ENCODE results near the gene G3BP2.
A peak's percentile ranks its signal among the peaks of the same experiment; 100 is the strongest.
"Not testable (repeated sequence)": the region's sequence is repeated elsewhere in the genome, so short reads cannot be mapped to it uniquely, and the experiment has no call there.

The G3BP2 gene

GRCh38 chr4:75673027-75673958 is at the start of gene G3BP2:
TSS of gene G3BP2 (minus strand) at chr4:75673411. CDS start at chr4:75662025, 11,386 bp downstream.
- peak; percentile 94 to 99 for DNase-seq

GRCh38 chr4:75722417-75722816 is 49.2 kb upstream of the G3BP2 start:
- no peak for DNase-seq

GRCh38 chr4:75718529-75718928 is 45.3 kb upstream of the G3BP2 start:
- no peak for DNase-seq

GRCh38 chr4:75717408-75717807 is 44.2 kb upstream of the G3BP2 start:
- DNase-seq: no peak

GRCh38 chr4:75716054-75716453 is 42.8 kb upstream of the G3BP2 start:
- not testable (repeated sequence) for DNase-seq

GRCh38 chr4:75715105-75715799 is 42.0 kb upstream of the G3BP2 start:
- DNase-seq: no peak

GRCh38 chr4:75714704-75715103 is 41.5 kb upstream of the G3BP2 start:
- no peak for DNase-seq

GRCh38 chr4:75714011-75714410 is 40.8 kb upstream of the G3BP2 start:
- no peak for DNase-seq

GRCh38 chr4:75710246-75710645 is 37.0 kb upstream of the G3BP2 start:
- no peak for DNase-seq

GRCh38 chr4:75708218-75708691 is 35.0 kb upstream of the G3BP2 start:
- DNase-seq: no peak

GRCh38 chr4:75705198-75705977 is 32.2 kb upstream of the G3BP2 start:
- DNase-seq: no peak

GRCh38 chr4:75702919-75703411 is 29.8 kb upstream of the G3BP2 start:
- DNase-seq: no peak

- no peak for DNase-seq
Observed at GRCh38 chr4:75699299-75699698, 26.1 kb upstream of the G3BP2 start.

GRCh38 chr4:75698963-75699228 is 25.7 kb upstream of the G3BP2 start:
- DNase-seq: no peak

GRCh38 chr4:75698162-75698962 is 25.2 kb upstream of the G3BP2 start:
- no peak for DNase-seq

- no peak for DNase-seq
Observed at GRCh38 chr4:75696581-75696980, 23.4 kb upstream of the G3BP2 start.

- DNase-seq: no peak
Observed at GRCh38 chr4:75696071-75696470, 22.9 kb upstream of the G3BP2 start.

- DNase-seq: not testable (repeated sequence)
Observed at GRCh38 chr4:75692066-75692465, 18.9 kb upstream of the G3BP2 start.

GRCh38 chr4:75687125-75687524 is 13.9 kb upstream of the G3BP2 start:
- DNase-seq: not testable (repeated sequence)

GRCh38 chr4:75686346-75686745 is 13.1 kb upstream of the G3BP2 start:
- DNase-seq: no peak

- no peak for DNase-seq
Observed at GRCh38 chr4:75685546-75686189, 12.5 kb upstream of the G3BP2 start.

Data from NCI-H187 (cell line).